GM19438 (cell line): ENCODE data around the gene CD82.
A peak's percentile ranks its signal among the peaks of the same experiment; 100 is the strongest.
"Not testable (repeated sequence)": the region's sequence is repeated elsewhere in the genome, so short reads cannot be mapped to it uniquely, and the experiment has no call there.

Source experiments
- ATAC-seq: cut with Tn5 transposase; IDR thresholded peaks from one replicate; pipeline ENCODE4 v1.9.1; 2021; ENCODE audit warnings: low read depth; ENCODE audit not compliant: unreplicated experiment

Gene CD82

DNA sequence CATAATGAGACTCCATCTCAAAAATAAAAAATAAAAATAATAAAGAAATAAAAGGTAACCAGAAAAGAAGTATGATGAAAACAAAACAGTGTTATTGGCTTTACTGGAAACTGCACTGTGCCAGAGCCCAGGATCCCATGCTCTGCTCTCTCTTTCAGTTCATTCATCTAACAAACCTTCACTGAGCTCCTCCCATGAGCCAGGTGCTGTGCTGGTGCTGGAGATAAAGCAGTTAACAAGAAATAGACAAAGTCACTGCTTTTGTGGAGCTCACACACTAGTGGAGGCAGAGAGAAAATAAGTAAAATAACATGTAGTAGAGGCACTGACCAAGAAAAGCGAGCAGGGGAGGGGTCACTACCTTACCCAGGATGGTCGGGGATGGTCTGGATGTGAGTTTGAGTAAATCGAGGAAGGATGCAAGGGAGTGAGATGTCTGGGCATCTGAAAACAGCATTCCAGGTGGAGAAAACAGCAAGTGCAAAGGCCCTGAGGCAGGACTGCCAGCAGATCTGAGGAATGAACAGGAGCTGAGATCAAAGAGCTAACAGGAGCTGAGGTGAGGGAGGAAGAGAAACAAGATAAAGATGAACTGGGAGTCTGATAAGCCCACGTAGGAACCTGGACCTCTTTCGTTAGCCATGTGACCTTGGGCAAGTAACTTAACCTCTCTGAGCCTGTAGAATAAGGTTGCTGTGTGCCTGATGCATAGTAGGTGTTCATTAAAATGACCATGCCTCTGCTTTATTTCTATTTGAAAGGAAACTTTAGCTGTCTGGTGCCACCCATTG lies 31.3 kb upstream of the CD82 start:
- no peak for ATAC-seq

GRCh38 chr11:44535191-44535980 lies 30.1 kb upstream of the CD82 start:
- ATAC-seq, result no peak

- no peak for ATAC-seq
Observed at GRCh38 chr11:44536788-44537516, 28.5 kb upstream of the CD82 start.

- no peak for ATAC-seq
Observed at GRCh38 chr11:44537679-44538078, 27.8 kb upstream of the CD82 start.

- peak; percentile 88 for ATAC-seq
Observed at GRCh38 chr11:44538375-44539054, 26.9 kb upstream of the CD82 start.

- no peak for ATAC-seq
Observed at GRCh38 chr11:44539971-44540370, 25.5 kb upstream of the CD82 start.

GRCh38 chr11:44540667-44541066 lies 24.8 kb upstream of the CD82 start:
- no peak for ATAC-seq

GRCh38 chr11:44542372-44542771 lies 23.1 kb upstream of the CD82 start:
- ATAC-seq, result no peak

DNA sequence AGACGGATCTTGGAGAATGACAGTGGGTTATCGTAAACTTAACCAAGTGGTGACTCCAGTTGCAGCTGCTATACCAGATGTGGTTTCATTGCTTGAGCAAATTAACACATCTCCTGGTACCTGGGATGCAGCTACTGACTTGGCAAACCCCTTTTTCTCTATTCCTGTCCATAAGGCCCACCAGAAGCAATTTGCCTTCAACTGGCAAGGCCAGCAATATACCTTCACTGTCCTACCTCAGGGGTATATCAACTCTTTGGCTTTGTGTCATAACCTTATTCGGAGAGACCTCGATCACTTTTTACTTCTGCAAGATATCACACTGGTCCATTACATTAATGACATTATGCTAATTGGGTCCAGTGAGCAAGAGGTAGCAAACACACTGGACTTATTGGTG lies 18.5 kb upstream of the CD82 start:
- ATAC-seq, result not testable (repeated sequence)

GRCh38 chr11:44547534-44547933 lies 17.9 kb upstream of the CD82 start:
- not testable (repeated sequence) for ATAC-seq

GRCh38 chr11:44548032-44548695 lies 17.3 kb upstream of the CD82 start:
- no peak for ATAC-seq

DNA sequence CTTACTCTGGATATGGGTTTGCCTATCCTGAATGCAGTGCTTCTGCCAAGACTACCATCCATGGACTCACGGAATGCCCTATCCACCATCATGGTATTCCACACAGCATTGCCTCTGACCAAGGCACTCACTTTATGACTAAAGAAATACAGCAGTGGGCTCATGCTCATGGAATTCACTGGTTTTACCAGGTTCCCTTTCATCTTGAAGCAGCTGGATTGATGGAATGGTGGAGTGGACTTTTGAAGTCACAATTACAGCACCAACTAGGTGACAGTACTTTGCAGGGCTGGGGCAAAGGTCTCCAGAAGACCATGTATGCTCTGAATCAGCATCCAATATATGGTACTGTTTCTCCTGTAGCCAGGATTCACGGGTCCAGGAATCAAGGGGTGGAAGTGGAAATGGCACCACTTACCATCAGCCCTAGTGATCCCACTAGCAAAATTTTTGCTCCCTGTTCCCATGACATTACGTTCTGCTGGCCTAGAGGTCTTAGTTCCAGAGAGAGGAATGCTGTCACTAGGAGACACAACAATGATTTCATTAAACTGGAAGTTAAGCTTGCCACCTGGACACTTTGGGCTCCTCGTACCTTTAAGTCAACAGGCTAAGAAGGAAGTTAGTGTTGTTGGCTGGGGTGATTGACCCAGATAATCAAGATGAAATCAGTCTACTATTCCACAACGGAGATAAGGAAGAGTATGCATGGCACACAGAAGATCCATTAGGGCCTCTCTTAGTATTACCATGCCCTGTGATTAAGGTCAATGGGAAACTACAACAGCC lies 16.3 kb upstream of the CD82 start:
- not testable (repeated sequence) for ATAC-seq

DNA sequence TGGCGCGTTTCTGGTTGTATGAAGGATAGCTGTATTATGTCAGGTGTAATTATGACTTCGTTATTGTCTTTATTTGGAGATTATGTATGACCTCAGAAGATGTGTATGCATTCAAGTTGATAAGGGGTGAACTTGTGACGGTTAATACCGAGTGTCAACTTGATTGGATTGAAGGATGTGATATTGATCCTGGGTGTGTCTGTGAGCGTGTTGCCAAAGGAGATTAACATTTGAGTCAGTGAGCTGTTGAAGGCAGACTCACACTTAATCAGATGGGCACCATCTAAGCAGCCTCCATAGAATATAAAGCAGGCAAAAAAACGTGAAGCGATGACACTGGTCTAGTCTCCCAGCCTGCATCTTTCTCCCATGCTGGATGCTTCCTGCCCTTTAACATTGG lies 15.3 kb upstream of the CD82 start:
- no peak for ATAC-seq

- no peak for ATAC-seq
Observed at GRCh38 chr11:44551456-44552139, 13.9 kb upstream of the CD82 start.

- ATAC-seq, result no peak
Observed at GRCh38 chr11:44555031-44555800, 10.2 kb upstream of the CD82 start.

DNA sequence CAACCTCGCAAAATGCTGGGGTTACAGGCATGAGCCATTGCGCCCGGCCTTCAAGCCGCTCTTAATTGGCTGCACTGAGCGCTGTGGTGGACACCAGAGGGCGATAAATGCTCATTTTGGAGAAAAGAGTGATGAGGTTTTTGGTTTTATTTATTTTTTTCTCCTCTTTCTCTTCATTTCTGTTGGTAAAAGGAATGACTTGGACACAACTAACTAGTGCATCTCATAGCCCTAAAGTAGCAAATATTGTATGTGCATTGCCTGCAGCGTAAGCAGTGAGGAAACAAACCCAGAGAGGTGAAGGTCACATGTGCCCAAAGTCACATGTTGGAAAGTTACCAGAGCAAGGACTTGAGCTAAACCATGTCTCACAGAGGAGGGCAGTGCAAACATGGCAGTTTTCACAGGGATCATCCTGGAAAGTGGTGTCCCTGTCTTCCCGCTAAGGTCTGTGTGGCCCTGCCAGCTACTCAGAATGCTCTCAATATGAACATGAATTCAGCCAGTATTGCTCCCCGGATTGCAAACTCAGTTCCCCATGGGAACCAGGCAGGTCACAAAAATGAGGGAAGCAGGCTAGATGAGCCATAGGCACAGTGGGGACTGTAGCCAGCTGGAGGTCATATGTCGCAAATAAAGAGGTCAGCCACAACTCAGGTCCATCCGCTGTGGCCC lies 8.6 kb upstream of the CD82 start:
- no peak for ATAC-seq

- no peak for ATAC-seq
Observed at GRCh38 chr11:44557464-44557863, 8.0 kb upstream of the CD82 start.
